K562 (cell line): Measurements from ENCODE around the gene SRC. TPM values are rescaled to one million over a fixed set of nuclear protein-coding genes. Genes with fewer than 3 reads are reported as not detected.

Experiments
- ATAC-seq: fragments of 200-7000 bp; cut with Tn5 transposase; 3 replicates; pipeline ENCODE4 v1.9.1; 2020; ENCODE audit warnings: moderate library complexity
- BruUV-seq: library from RNA; stranded (reverse); fragments of 400-500 nt; replicated peaks from 2 replicates; lab custom pipeline; 2021; lab: Mats Ljungman, UMichigan
- CTCF ChIA-PET: fragments of 300-600 bp; formaldehyde crosslinking; extraction: SDS; loops from one replicate; lab custom pipeline; 2021; ENCODE audit warnings: low intra/inter-chr PET ratio; lab: Yijun Ruan, JAX
- POLR2A ChIA-PET: fragments of 300-600, 350-650 bp; sonication (Branson Sonifier 250); formaldehyde crosslinking; extraction: SDS; loops from one replicate; lab custom pipeline; 2021; ENCODE audit warnings: antibody characterized with exemption, inconsistent platforms; lab: Yijun Ruan, JAX
- DNase-seq, 4 experiments: peaks; one replicate each; pipeline versions ENCODE4 v3.0.0 to v3.0.0-alpha.2; 2011 to 2018; ENCODE audit warnings: low spot score in 3 of 4, mixed read lengths in 3 of 4; ENCODE audit errors: extremely low read depth in 1 of 4
- FAIRE-seq: peaks from 2 replicates; lab custom pipeline; 2011; peaks lifted over from hg19 to GRCh38; lab: Jason Lieb, UNC
- H2AFZ ChIP-seq: 2 replicates; pipeline ENCODE4 v1.6.0; 2011; ENCODE audit warnings: low read depth, low read length, control low read depth, inconsistent platforms
- H3K27ac ChIP-seq: fragments of 200-600 bp; 3 replicates; pipeline ENCODE4 v1.8.0; 2011; ENCODE audit warnings: low read depth, mild to moderate bottlenecking, control low read depth, inconsistent platforms, low read length, moderate library complexity, mixed read lengths; ENCODE audit errors: extremely low read depth
- H3K27me3 ChIP-seq, 2 experiments: fragments of 300-600 bp in 1 of 2; 2 replicates in 1 of 2; 3 replicates in 1 of 2; pipeline versions ENCODE4 v1.6.0 to v1.8.0; 2011; ENCODE audit warnings: inconsistent platforms in 2 of 2, low read length in 2 of 2, mild to moderate bottlenecking in 1 of 2, mixed read lengths in 1 of 2, moderate library complexity in 1 of 2; ENCODE audit not compliant: control insufficient read depth in 2 of 2, insufficient read depth in 2 of 2
- H3K36me3 ChIP-seq: fragments of 300-600 bp; 3 replicates; pipeline ENCODE4 v1.8.0; 2011; ENCODE audit warnings: mild to moderate bottlenecking, low read length, inconsistent platforms; ENCODE audit not compliant: control insufficient read depth, insufficient read depth
- H3K4me1 ChIP-seq, 2 experiments: fragments of 200-600 bp in 1 of 2; replicated peaks in 1 of 2; 2 replicates in 1 of 2; 3 replicates in 1 of 2; pipeline versions ENCODE4 v1.5.1 to v1.8.0; 2011; ENCODE audit warnings: inconsistent platforms in 2 of 2, low read length in 2 of 2, mild to moderate bottlenecking in 1 of 2, mixed read lengths in 1 of 2, moderate library complexity in 1 of 2; ENCODE audit not compliant: control insufficient read depth in 2 of 2, insufficient read depth in 2 of 2
- H3K4me2 ChIP-seq: 2 replicates; pipeline ENCODE4 v1.6.1; 2011; ENCODE audit warnings: low read length, control low read depth, inconsistent platforms, mixed read lengths; ENCODE audit not compliant: insufficient read depth
- H3K4me3 ChIP-seq: fragments of 200-600 bp; sonication (generic), shearing (Covaris generic); 2 replicates; pipeline ENCODE4 v1.5.1; 2016; ENCODE audit warnings: control low read depth, inconsistent platforms
- H3K79me2 ChIP-seq: fragments of 200-600 bp; 3 replicates; pipeline ENCODE4 v1.8.0; 2011; ENCODE audit warnings: low read length, inconsistent platforms; ENCODE audit not compliant: control insufficient read depth, insufficient read depth
- H3K9ac ChIP-seq, 2 experiments: 2 replicates each; pipeline versions ENCODE4 v1.6.0 to v1.6.1; 2011; ENCODE audit warnings: low read depth in 2 of 2, low read length in 2 of 2, control low read depth in 1 of 2, inconsistent platforms in 1 of 2, mild to moderate bottlenecking in 1 of 2, mixed read lengths in 1 of 2; ENCODE audit not compliant: insufficient read depth in 1 of 2
- H3K9me1 ChIP-seq: one replicate; pipeline ENCODE4 v1.6.0; 2011; ENCODE audit warnings: inconsistent platforms, mild to moderate bottlenecking, low read length, moderate library complexity; ENCODE audit not compliant: control insufficient read depth, insufficient read depth
- H3K9me3 ChIP-seq: replicated peaks from 2 replicates; pipeline ENCODE4 v1.5.1; 2011; ENCODE audit warnings: low read depth, low read length, inconsistent platforms; ENCODE audit not compliant: control insufficient read depth, insufficient read depth
- H4K20me1 ChIP-seq: replicated peaks from 2 replicates; pipeline ENCODE4 v1.6.1; 2011; ENCODE audit warnings: low read length, inconsistent platforms, mixed read lengths; ENCODE audit not compliant: control insufficient read depth, insufficient read depth
- ARID2 ChIP-seq: fragments of 450-650 bp; IDR thresholded peaks from 2 replicates; pipeline ENCODE4 v1.6.1; 2017; ENCODE audit warnings: antibody characterized with exemption, mild to moderate bottlenecking
- GTF2A2 ChIP-seq: IDR thresholded peaks from 2 replicates; pipeline ENCODE4 v1.6.1; 2016; ENCODE audit warnings: mild to moderate bottlenecking, missing genetic modification characterization, missing compliant biosample characterization
- HMBOX1 ChIP-seq: sonication (generic); IDR thresholded peaks from 2 replicates; pipeline ENCODE4 v1.6.1; 2016
- MITF ChIP-seq: IDR thresholded peaks from 2 replicates; pipeline ENCODE4 v1.6.1; 2014; ENCODE audit warnings: antibody characterized with exemption
- TAF7 ChIP-seq: fragments of 450-650 bp; IDR thresholded peaks from 2 replicates; pipeline ENCODE4 v1.6.1; 2016; ENCODE audit warnings: missing genetic modification characterization, missing compliant biosample characterization
- TEAD2 ChIP-seq: fragments of 450-650 bp; IDR thresholded peaks from 2 replicates; pipeline ENCODE4 v1.6.1; 2016; ENCODE audit warnings: missing genetic modification characterization, control low read depth, missing compliant biosample characterization
- ZKSCAN1 ChIP-seq: fragments of 150-350 bp; IDR thresholded peaks from 2 replicates; pipeline ENCODE4 v1.6.1; 2016; ENCODE audit warnings: low read depth, low read length
- ZNF449 ChIP-seq: fragments of 250-450 bp; sonication (Bioruptor Pico); IDR thresholded peaks from 2 replicates; pipeline ENCODE4 v1.8.0; 2022; ENCODE audit warnings: moderate library complexity, mild to moderate bottlenecking, inconsistent platforms
- WGBS: fragments of 100-300 bp; shearing (Covaris generic); methylation state at CpG from one replicate; pipeline ENCODE4 v1.1.6; 2016; ENCODE audit warnings: low coverage, mixed read lengths; ENCODE audit not compliant: insufficient coverage; ENCODE audit errors: missing lambda C conversion rate; 5-methylcytosine and 5-hydroxymethylcytosine counted together
- in situ Hi-C: fragments of 300-500 bp; cut with MboI; formaldehyde crosslinking; loops from 4 replicates; pipeline ENCODE4 v1.15.0; 2018; ENCODE audit warnings: inconsistent platforms, mixed read lengths
- intact Hi-C: fragments of 100-400 bp; cut with micrococcal nuclease; formaldehyde crosslinking; loops from 2 replicates; pipeline ENCODE4 v1.14.2; 2022
- polyA plus RNA-seq, 8 experiments: library from polyadenylated mRNA; depleted of rRNA in 4 of 8; stranded (reverse) in 5 of 8; unstranded in 3 of 8; fragments of >200 nt; fragmentation: Nextera tagmentation in 2 of 8; fragmentation: Illumina TruSeq in 1 of 8; extraction: Ambion mirVana in 2 of 8; extraction: Trizol in 1 of 8; gene quantifications; 2 replicates each; pipeline versions ENCODE4 v1.2.1 to v1.2.3, GENCODE V29; 2011 to 2014; ENCODE audit warnings: inconsistent platforms in 1 of 8, missing spikeins in 1 of 8
- total RNA-seq, 7 experiments: library from RNA; depleted of rRNA in 6 of 7; stranded (reverse); fragments of >200 nt in 6 of 7; fragmentation: Illumina TruSeq in 2 of 7; extraction: Trizol in 2 of 7; gene quantifications; 2 replicates each; pipeline versions ENCODE4 v1.2.1 to v1.2.3, GENCODE V29; 2011 to 2021; ENCODE audit warnings: low replicate concordance in 1 of 7

The SRC gene
- total and polyA plus RNA-seq, 9 of the 15 experiments (the other 6 are each of a cell fraction or from before 2014, with no cell fraction given): 0.06 to 8.5 (median 3.1) TPM

- no peaks in the 10 kb centered on the region for H3K36me3 ChIP-seq
- no TSS peak for BruUV-seq
Measured at GRCh38 chr20:37385659-37386504, 39.9 kb downstream of the SRC start.

More at GRCh38 chr20:37385659-37386504, 39.9 kb downstream of the SRC start:
- DNase-seq: no peak
- ChIA-PET POLR2A (interaction anchor here (0.6 to 1.2 kb wide), 3 partner anchors 59 to 103 kb away, joined by 3 to 4 read pairs (median 4); no protein-coding TSS in a partner anchor), CTCF (interaction anchor here (3.0 kb wide), 1 partner anchor 104 kb away, joined by 19 read pairs; no protein-coding TSS in a partner anchor)
- H3K9me1 ChIP-seq: no peaks in the 10 kb centered on the region
- TF ChIP-seq GTF2A2 (no peak), ZKSCAN1 (peak; percentile 81; the same call in 1 of the 2 replicates), MITF (no peak), ZNF449 (CRISPR knock-in tag) (no peak), TAF7 (tag) (no peak), HMBOX1 (no peak), ARID2 (no peak), TEAD2 (tag) (no peak)
- peaks cover 13 to 62% of the 10 kb centered on the region in 2 experiments; a peak in 4 of 5 replicates for H3K4me1 ChIP-seq
- peaks cover 3% of the 10 kb centered on the region; the same call in 1 of the 3 replicates for H3K79me2 ChIP-seq
- H3K4me2 ChIP-seq: no peak overlapping the region
- no peak for FAIRE-seq
- no peak for ATAC-seq
- H4K20me1 ChIP-seq: no peaks in the 10 kb centered on the region
- no peak overlapping the region for H3K4me3 ChIP-seq
- intact Hi-C loops (loop anchor here (5.0 kb wide), 1 partner anchor 189 kb away; no protein-coding TSS in a partner anchor), in situ Hi-C loops (no loop called here)
- H3K9ac ChIP-seq: peak overlapping the region in 1 of 2 experiments; percentile 74; a peak in 1 of 4 replicates
- H3K27ac ChIP-seq: no peak overlapping the region
- H3K27me3 ChIP-seq: no peaks in the 10 kb centered on the region
- 81% methylated on average over 19 of the region's 25 CpGs for WGBS
- no peaks in the 10 kb centered on the region for H3K9me3 ChIP-seq
- no peak overlapping the region for H2AFZ ChIP-seq
